ENCODE measurements around the gene NGB. TPM values are rescaled to one million over a fixed set of nuclear protein-coding genes. Genes with fewer than 3 reads are reported as not detected.

The NGB gene
- total RNA-seq, 1 donor: not detected

DNA sequence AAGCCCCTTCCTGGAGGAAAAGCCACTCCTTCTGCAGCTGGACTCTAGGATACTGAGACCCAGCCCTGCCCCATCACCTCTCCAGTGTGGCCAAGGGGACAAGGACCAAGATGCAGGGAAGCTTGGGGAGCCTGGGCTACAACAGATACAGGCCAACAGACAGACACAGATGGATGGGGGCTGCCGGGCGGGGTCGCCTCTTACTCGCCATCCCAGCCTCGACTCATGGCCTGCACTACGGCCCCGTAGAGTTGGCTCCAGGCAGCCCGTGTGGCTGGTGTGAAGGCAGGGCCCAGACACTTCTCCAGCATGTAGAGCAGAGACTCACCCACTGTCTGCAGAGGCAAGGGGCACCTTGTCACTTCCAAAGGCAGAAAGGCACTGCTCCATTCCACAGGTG is 4.7 kb downstream of the NGB start:
- no peak for TF ChIP-seq CTCF (IDR thresholded peaks at IDR 0.05; ENCODE audit: insufficient read depth, low read depth, low read length)
- no peak for DNase-seq (ENCODE audit: low read depth)
- H3K4me3 ChIP-seq (ENCODE audit: low read depth, low read length): no peak overlapping the region

DNA sequence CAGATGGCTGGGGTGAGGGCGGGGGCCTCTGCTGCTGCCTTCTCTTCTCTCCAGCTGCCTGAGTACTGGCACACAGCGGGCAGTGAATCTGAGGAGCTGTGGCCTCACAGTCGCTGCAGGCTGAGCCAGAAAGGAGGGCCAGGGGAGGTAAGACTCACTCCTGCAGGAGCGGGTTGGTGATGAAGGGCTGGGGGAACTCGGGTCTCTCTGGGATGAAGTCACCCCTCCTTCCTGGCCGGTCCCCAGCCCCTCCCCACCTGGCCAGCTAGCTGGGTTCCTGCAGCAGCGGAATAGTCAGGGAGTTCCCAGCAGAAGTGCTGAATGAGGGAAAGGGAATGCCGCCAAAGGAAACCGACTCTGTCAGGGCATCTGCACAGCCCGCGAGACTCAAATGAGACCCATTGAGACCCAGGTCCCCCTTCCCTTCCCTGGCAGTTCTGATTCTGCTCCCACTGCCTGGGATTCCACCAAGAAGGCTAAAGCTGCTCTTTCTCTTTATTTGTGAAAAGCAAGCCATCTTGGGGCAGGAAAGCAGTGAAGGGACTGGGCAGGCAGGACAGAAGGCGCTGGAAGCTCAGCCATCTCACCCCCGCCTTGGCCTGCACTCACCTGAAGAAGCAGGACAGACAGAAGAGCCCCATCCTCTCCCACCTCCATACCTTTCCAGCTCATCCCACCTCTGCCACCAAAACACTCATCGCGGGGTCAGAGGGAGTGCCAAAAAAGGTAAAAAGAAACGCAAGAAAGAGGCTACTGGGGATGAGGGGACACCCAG is 5.3 kb downstream of the NGB start:
- DNase-seq (ENCODE audit: low read depth): no peak
- H3K4me3 ChIP-seq (ENCODE audit: low read depth, low read length): no peak overlapping the region

GRCh38 chr14:77265187-77265515 is 5.9 kb downstream of the NGB start:
- DNase-seq (ENCODE audit: low read depth): no peak
- TF ChIP-seq CTCF (IDR thresholded peaks at IDR 0.05; ENCODE audit: insufficient read depth, low read depth, low read length): no peak
- no peak overlapping the region for H3K4me3 ChIP-seq (ENCODE audit: low read depth, low read length)

More for the DNA sequence above, 5.3 kb downstream of the NGB start:
- no peak for TF ChIP-seq CTCF (IDR thresholded peaks at IDR 0.05; ENCODE audit: insufficient read depth, low read depth, low read length)

GRCh38 chr14:77264466-77265186 is 6.4 kb downstream of the NGB start:
- no peak for DNase-seq (ENCODE audit: low read depth)

GRCh38 chr14:77260631-77261030 is 10.4 kb downstream of the NGB start:
- no peak for DNase-seq (ENCODE audit: low read depth)
- no peak overlapping the region for H3K4me3 ChIP-seq (ENCODE audit: low read depth, low read length)
- no peak for TF ChIP-seq CTCF (IDR thresholded peaks at IDR 0.05; ENCODE audit: insufficient read depth, low read depth, low read length)

More at GRCh38 chr14:77264466-77265186, 6.4 kb downstream of the NGB start:
- no peak for TF ChIP-seq CTCF (IDR thresholded peaks at IDR 0.05; ENCODE audit: insufficient read depth, low read depth, low read length)
- no peak overlapping the region for H3K4me3 ChIP-seq (ENCODE audit: low read depth, low read length)

DNA sequence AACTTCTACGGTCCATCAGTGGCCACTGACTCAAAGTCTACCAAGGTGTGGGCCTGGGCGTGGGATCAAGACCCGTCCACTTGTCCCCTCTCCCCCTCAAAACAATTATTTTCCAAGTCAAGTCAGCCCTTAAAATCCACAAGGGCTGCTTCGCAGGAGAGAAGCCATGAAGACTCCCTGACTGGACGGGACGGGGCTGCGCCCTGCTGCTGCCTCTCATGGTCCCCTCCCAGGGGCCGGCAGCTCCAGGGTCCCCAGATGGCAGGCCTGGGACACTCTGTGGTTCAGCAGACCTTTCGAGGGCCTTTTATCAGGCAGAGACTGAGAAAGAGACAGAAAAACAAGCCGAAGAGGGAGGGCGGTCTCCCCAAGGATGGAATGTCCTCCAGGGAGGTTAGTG is 10.8 kb downstream of the NGB start:
- TF ChIP-seq CTCF (IDR thresholded peaks at IDR 0.05; ENCODE audit: insufficient read depth, low read depth, low read length): no peak
- DNase-seq (ENCODE audit: low read depth): no peak
- no peak overlapping the region for H3K4me3 ChIP-seq (ENCODE audit: low read depth, low read length)
